HPDE6-E6E7 (cell line): ENCODE data around the gene CYP1A2.

ENCODE experiments used
- DNase-seq: peaks from one replicate; pipeline ENCODE4 v3.0.0; 2011; ENCODE audit warnings: missing footprints; ENCODE audit errors: extremely low spot score

CYP1A2 gene

DNA sequence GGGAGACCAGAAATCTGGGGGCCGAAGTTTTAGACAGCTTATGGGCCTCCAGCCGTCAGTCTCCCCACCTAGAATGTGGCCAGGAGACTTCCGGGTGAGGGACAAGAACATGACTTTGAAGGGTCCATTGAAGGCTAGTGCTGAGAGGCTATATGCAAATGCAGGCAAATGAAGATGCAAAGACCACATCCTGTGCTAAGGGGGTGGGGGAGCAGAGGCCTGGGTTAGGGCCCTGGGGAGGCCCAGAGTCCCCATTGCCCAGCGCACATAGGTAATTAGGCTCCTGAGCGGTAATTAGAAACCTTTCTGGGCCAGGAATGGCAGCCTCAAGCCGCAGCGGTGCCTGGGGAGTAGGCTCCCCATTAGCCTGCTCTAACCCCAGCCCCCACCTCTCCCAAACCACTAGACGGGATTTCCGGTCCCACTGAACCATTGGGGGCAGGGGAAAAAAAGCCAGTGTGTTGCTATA, 40.1 kb downstream of the CYP1A2 start:
- DNase-seq = no peak

DNA sequence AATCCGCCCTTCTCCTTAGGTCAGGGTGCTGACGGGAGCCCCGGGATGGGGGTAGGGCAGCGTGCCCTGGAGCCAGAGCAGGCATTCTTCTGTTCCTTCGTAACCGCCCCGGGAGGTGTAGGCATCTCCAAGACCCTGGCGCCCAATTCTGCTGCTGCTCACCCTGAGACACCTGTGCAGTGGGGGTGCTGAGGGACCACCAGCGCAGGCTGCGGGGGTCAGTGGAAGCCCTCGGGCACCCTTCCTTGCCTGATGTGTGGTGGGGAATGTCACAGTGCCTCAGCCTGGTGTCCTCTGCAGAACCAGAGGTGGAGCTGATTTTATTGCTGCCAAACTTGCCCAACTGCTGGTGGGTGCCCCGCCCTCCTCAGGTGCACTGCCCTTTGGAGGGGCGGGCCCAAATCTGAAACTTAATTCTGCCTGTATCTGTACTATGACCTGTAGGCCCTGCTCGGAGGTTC, 40.6 kb downstream of the CYP1A2 start:
- no peak for DNase-seq

DNA sequence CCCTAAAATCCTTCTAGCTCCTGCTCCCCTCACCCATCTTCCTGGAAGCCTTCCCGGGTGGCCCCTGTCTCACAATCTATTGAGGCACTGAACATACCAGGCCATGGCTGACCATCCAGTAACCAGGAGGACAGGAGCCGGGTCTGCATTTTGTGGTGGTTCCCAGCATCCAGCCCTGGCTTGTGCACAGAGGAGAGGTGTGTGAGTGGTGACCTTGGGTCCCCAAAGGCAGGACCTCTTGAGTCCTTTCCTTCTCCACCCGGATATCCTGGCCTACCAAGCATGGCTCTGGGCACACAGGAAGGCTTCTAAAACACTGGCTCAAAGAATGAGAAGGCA, 41.1 kb downstream of the CYP1A2 start:
- DNase-seq = no peak

DNA sequence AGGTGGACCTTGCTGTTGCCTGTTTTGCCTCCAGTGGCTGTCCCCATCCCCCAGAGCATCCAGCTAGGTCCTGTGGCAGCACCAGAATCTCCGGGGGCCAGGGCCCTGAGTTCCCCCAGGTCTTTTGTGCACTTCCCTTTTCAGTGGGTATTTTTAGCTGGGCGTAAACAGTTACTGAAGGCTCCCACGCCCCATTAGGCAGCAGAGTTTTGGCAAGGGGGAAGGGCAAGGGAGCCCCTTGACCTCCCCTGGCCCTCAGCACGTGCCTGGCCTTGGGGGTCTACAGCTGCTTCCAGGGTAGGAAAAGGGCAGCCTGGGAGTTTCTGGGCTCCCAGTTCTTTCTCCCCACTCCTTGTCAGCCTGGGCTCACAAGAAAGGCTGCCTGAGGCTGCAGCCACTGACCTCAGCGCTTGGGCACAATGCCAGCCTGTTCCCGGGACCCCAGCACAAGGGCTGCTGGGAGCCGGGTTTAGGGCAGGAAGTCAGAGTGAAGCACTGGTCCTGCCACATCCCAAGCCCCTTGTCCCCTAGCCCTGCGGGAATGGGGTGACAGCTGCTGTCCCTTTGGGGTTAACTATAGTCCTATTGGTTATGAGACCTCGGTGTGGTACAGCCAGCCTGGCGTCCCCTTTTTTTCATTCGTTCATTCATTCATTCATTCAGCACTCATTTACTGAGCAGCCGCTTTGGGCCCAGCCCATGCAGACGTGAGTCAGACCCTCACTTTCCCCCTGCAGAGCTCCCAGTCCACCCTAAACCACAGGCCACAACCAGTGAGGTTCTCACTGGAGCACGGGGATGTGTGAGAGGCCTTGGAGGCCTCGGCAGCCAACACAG, 41.7 kb downstream of the CYP1A2 start:
- DNase-seq = no peak

DNA sequence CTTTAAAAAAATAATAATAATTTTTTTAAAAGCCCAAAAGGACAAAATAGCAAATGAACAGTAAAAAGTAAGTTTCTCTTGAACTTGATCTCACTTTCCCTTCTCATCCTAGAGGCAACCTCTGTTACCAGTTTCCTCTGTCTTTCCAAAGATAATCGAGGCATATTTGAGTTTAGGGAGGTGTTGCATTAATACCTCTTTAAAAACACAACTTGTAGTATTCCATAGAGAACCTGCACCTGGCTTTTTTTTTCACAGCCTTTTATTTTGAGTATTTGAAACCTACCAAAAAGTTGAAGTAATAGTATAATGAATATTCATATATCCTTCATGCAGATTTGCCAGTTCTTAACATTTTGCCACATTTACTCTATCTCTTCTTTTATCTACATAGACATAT, 42.4 kb downstream of the CYP1A2 start:
- no peak for DNase-seq

DNA sequence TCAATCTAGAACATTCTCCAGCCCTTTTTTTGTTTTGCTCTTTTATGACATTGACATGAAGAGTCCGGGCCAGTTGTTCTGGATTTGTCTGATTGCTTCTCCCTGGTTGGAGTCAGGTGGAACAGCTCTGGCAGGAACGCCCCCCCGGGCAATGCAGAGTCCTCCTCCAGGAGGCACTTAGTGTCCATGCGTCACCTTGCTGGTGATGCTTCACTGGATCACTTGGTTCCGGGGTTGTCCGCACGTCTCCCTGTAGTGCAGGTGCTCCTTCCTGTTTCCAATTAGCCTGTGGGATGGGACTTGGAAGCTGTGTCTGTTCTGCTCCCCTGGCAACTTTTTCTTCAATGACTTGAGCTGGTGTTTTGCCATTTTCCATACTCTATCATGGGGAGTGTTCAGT, 43.0 kb downstream of the CYP1A2 start:
- DNase-seq = no peak

DNA sequence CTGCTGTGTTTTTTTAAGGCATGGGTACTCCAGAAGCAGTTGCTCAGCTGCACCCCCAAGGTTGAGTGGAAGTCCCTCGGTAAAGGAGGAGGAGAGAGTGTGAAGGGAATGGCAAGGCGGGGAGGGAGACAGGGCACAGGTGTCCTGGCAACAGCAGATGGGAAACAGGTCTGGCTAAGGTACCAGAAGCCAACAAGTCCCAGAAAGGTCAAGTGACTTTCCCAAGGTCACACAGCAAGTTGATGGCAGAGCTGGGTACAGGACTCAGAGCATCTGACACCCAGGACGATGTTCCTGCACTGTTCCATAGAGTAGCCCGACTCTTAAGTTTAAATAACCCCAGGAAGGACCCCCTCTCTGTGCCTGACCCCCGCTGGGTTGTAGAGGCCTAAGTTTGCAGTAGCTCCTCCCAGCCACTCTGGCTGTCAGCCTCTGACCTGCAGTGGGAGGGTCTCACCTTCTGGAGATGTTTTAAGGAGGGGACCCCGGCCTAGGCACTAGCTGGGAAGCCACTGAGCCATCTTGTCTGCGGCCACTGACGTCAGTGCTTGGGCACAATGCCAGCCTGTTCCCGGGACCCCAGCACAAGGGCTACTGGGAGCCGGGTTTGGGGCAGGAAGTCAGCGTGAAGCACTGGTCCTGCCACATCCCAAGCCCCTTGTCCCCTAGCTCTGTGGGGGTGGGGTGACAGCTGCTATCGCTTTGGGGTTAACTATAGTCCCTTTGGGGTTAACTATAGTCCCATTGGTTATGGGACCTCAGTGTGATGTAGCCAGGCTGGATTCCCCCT, 43.8 kb downstream of the CYP1A2 start:
- DNase-seq = no peak

DNA sequence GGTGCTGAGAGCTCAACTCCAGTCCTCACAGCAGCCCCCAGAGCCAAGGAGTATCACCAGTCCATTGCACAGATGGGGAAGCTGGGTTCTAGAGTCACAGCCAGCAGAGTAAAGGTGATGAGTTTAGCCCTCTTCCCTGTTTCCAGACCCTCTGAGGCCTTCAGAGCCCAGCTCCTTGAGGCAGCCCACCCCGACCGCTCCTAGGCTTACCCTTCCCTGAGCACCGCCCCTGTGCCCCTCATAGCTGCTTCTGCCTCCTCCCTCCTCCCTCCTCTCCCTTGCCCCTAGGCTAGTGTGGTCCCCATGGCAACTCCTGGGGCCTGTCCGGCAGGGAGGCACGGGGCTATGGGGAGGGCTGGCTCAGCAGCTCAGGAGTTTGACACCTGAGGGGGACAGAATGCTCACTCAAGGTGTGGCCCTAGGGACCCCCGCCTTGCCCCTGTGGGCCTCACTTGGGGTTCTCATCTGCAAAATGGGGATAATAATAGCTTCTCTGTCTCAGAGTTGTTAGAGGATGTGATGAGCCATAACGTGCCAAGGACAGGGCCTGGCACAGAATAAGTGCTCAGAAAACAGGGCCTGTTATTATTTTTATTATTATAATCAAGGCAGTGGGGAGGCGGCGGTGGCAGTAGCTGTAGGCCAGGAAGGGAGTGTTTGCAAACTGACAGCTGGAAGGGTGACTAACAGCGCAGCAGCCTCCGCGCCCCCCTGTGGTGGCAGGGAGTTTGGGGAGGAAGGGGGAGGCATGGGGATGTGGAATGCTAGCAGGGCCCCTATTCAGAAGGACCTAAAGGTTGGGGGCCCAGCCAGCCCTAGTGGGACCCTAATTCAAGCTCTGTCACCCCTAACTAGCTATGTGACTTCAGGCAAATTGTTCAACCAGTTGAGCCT, 44.7 kb downstream of the CYP1A2 start:
- no peak for DNase-seq

DNA sequence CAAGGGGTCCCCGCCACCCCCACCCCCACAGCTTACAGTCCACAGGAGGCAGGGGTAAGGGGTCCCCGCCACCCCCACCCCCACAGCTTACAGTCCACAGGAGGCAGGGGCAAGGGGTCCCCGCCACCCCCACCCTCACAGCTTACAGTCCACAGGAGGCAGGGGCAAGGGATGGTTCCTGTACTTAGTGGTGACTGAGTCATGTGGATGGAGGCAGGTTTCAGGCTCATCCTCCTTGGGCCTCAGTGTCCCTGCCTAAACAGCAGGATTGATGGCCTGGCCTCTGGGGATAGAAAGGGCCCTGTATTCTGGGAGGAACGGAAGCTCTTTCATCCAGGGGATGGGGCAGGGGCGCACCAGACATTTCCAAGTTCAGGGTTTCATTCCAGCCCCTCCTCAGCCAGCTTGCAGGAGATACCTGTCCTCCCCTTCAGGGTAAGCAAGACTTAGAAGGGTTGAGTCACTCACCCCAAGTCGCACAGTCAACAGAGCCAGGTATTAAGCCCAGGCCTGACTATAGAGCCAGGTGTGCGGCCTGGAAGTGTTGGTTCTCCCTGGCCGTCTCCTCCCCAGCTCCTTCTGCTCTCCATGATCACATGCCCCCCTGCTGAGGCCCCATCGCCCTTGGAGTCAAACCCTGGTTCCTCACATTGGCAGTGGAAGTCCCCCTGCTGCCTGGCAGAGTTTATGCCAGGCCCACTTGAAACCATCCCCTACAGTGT, 45.8 kb downstream of the CYP1A2 start:
- no peak for DNase-seq

DNA sequence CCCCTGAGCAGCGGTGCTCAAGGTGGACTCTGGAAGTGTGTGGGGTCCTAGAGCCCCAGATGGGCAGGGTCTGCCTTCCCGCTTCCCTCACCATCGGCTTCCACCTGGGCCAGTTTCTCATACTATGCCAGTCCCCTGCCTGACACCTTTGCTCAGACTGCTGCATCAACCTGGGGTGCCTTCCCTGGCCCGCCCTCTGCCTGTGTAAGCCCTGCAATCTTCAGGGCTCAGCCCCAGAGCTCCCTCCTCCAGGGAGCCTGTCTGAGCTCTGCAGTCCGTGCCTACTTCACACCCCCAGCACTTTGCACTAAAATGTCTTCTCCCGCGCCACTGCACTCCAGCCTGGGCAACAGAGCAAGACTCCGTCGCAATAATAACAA, 46.3 kb downstream of the CYP1A2 start:
- no peak for DNase-seq

DNA sequence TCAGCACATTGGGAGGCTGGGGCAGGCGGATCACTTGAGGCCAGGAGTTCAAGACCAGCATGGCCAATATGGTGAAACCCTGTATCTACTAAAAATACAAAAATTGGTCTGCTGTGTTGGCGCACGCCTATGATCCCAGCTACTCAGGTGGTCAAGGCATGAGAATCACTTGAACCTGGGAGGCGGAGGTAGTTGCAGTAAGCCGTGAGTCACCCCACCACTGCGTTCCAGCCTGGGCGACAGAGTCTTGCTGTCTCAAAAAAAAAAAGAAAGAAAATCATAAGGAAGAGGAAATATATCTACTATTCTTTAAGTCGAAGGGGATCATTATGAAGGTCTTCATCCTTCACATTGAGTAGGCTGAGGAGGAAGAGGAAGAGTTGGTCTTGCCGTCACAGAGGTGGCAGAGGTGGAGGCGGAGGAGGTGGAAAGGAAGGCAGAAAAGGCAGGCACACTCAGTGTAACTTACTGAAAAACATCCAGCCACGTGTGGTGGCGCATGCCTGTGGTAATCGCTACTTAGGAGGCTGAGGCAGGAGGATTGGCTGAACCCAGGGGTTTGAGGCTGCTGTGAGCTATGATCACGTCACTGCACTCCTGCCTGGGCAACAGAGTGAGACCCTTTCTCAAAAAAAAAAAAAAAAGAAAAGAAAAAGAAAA, 47.5 kb downstream of the CYP1A2 start:
- no peak for DNase-seq

DNA sequence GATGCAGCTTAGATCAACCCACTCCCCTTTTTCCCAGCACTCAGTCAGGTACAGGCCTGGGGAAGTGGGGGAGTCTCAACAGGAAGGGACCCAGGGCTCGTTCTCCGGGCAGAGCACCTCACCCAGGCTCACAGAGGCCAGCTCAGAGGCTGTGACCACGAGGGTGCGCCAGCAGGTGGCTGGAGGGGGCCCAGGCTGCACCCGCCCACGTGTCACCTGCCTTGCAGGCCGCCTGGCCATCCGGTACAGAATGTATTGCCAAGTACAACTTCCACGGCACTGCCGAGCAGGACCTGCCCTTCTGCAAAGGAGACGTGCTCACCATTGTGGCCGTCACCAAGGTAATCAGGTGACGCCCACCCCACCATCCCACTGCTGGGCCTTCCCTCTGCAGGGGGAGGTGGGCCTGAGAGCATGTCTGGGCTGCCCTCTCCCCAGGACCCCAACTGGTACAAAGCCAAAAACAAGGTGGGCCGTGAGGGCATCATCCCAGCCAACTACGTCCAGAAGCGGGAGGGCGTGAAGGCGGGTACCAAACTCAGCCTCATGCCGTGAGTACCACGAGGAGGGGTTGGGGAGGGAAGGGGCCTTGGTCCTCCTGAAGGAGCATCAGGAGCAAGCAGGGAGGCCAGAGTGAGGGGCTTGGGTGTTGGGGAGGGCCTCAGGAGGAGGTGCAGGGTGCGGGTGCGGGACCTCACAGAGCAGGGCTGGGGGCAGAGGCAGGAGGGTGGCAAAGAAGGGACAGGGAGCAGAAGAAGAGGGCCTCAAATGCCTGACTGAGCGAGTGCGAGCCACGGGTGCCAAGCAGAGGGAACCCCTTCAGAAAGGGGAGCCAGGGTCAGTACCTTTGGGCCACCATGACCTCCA, 50.0 kb downstream of the CYP1A2 start:
- no peak for DNase-seq

DNA sequence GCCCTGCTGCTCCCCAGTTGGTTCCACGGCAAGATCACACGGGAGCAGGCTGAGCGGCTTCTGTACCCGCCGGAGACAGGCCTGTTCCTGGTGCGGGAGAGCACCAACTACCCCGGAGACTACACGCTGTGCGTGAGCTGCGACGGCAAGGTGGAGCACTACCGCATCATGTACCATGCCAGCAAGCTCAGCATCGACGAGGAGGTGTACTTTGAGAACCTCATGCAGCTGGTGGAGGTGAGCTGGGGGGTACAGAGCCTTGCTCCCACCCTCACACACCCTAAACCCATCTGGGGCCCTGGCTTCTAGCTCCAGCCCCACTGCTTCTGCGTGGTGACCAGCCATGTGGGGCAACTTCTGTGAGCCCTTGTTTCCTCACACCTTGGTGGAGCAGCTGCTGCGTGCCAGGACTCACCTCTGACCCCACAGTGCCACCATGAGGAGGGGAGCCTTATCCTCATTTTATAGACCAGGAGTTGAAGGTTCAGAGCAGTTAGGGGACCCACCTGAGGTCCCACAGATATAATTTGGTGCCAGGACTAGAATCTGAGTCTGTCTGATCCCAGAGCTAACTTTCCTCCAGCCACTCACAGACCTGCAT, 50.7 kb downstream of the CYP1A2 start:
- no peak for DNase-seq

DNA sequence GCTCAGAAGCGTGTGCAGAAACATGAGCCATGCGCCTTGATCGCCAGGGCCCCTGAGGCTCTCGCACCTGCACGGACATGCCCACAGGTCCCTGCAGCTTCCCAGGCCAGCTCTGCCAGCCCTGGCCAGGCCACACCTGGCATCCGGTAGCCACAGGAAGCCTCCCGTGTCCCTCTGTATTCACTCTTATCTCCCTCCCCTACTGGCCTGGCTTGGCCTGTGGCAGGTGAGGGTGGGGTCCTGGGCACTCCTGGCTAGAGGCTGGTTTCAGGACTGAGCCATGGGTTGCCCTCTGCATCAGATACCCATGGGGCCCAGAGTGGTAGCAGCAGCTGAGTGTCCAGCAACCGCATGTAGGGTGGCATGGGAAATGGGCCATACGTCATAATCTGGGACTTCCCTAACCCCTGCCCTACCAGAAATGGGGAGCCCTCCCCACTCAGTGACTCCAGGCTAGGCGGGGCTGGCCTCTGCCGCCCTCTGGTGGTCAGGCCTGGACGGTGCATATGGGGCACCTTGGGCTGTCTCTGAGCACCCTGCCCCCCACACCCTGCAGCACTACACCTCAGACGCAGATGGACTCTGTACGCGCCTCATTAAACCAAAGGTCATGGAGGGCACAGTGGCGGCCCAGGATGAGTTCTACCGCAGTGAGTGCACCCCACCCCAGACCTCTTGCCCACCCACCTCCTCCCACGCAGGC, 51.4 kb downstream of the CYP1A2 start:
- peak; percentile 96 for DNase-seq

DNA sequence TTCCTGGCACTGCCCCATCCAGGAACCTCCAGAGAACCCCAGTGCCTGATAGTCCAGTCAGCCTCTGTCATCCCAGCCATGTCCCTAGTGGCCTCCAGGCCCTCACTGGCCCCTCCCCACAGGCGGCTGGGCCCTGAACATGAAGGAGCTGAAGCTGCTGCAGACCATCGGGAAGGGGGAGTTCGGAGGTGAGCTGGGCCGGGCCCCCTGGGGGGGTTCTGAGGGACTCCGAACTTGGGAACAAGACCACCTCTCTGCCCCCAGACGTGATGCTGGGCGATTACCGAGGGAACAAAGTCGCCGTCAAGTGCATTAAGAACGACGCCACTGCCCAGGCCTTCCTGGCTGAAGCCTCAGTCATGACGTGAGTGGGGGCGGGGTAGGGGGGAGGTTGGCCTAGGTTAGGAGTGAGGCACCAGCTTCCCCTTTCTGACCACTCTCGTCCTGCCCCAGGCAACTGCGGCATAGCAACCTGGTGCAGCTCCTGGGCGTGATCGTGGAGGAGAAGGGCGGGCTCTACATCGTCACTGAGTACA, 52.0 kb downstream of the CYP1A2 start:
- DNase-seq = no peak

DNA sequence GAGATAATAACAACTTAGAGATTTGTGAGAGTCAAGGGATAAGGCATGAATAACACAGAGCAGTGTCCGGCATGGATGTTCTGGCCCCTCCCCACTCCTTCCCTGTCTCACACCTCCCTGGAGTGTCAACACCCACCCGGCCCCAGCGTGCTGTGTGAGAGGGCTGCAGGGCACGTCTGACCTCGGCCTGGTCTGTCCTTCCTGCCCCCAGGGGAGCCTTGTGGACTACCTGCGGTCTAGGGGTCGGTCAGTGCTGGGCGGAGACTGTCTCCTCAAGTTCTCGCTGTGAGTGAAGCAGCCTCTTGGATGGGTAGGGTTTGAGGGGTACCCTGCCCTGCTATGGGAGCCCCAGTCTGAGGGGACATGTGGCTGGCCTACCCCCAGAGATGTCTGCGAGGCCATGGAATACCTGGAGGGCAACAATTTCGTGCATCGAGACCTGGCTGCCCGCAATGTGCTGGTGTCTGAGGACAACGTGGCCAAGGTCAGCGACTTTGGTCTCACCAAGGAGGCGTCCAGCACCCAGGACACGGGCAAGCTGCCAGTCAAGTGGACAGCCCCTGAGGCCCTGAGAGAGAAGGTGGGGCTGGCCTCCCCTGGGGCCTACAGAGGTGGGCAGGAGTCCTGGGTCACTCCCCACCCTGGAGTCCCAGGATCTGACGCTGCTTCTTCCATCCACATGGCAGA, 52.8 kb downstream of the CYP1A2 start:
- DNase-seq = no peak

DNA sequence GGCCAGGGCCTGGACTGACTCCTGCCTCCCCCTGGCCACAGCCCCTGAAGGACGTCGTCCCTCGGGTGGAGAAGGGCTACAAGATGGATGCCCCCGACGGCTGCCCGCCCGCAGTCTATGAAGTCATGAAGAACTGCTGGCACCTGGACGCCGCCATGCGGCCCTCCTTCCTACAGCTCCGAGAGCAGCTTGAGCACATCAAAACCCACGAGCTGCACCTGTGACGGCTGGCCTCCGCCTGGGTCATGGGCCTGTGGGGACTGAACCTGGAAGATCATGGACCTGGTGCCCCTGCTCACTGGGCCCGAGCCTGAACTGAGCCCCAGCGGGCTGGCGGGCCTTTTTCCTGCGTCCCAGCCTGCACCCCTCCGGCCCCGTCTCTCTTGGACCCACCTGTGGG, 53.6 kb downstream of the CYP1A2 start:
- DNase-seq = no peak

DNA sequence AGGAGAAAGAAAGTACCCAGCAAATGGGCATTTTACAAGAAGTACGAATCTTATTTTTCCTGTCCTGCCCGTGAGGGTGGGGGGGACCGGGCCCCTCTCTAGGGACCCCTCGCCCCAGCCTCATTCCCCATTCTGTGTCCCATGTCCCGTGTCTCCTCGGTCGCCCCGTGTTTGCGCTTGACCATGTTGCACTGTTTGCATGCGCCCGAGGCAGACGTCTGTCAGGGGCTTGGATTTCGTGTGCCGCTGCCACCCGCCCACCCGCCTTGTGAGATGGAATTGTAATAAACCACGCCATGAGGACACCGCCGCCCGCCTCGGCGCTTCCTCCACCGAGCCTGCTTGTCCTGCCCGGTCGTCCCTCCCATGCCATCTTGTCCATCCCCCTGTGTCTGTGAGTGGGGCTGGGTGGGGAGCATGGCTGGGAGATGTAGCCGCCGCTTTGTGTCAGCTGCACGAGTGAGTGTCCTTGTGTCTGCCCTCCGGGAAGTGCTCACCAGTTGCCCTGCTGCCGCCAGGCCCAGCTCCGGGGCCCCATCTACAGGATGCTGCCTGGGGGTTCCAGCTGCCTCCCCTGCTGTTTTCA, 54.3 kb downstream of the CYP1A2 start:
- no peak for DNase-seq
